HG03159 (cell line): ENCODE measurements around the gene TMEM201.

Experiments
- ATAC-seq: cut with Tn5 transposase; IDR thresholded peaks from one replicate; pipeline ENCODE4 v1.9.1; 2021; ENCODE audit warnings: mild to moderate bottlenecking, moderate library complexity; ENCODE audit not compliant: unreplicated experiment

The TMEM201 gene

DNA sequence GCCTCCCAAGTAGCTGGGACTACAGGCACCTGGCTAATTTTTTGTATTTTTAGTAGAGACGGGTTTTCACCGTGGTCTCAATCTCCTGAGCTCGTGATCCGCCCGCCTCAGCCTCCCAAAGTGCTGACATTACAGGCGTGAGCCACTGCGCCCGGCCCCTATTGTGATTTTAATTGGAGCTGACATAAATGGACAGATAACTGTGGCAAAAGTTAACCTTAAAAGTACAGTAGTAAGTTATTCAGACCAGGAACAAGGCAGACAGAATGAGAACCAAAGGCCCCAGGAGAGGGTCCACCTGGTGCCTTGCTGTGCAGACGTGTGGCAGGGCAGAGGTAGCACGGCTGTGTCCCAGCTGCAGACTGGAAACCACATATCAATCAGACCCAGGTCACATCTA is 11.0 kb downstream of the TMEM201 start:
- ATAC-seq: no peak

DNA sequence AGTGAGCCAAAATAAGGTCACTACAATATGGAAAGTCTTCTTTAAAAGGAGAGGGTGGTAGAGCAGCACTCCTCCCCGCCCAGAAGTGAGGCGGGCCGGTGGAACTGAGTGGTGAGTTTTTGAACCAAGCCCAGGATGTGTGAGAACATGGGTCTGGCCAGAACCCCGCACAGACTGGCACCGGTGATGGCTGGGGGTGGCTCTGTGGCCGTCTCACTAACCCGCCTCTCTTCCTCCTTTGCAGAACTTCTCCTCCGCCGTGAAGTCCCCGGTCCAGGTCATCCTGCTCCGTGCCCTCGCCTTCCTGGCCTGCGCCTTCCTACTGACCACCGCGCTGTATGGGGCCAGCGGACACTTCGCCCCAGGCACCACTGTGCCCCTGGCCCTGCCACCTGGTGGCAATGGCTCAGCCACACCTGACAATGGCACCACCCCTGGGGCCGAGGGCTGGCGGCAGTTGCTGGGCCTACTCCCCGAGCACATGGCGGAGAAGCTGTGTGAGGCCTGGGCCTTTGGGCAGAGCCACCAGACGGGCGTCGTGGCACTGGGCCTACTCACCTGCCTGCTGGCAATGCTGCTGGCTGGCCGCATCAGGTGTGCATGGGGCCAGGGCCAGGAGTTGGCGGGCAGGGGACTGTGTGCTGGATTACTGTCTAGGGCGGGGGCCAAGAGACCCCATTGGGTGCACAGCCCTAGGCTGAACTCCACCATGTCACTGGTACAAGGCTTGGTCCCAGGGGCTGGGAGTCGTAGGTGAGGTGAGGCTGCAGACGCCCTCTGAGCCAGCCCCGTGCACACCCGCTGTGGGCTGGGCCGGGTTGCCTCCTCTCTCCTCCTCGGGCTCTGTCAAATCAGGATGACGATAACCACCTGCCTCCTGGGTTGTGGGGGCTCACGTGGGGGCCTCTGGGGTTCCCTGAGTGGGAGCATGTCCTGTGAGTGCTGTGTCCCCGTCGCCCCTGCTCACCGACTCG is 12.4 kb downstream of the TMEM201 start:
- no peak for ATAC-seq

DNA sequence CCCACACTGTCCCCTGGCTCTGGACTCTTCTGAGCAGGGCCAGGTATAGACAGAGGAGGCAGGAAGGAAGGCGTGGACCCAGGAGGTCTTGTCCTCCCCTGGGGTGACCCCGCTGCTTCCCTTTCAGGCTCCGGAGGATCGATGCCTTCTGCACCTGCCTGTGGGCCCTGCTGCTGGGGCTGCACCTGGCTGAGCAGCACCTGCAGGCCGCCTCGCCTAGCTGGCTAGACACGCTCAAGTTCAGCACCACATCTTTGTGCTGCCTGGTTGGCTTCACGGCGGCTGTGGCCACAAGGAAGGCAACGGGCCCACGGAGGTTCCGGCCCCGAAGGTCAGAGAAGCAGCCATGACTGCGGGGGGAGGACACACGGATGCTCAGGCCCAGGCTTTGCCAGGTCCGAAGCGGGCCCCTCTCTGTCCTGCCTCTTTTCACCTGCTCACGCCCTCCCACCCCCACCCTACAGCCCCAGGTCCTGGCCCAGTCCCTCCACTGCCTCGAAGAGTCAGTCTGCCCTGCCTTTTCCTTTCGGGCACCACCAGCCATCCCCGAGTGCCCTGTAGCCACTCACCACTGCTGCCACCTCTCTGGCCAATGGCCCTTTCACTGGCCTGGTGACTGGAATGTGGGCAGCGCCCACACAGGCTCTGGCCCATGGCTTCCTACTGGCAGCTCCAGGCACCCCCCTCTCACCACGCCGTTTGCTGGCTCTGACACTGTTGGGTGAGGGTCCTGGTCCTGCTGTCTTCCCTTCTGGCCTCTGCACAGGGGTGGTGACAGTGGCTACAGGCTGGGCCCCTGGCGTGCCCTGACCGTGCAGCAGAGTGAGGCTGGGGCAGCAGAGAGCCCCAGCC is 13.5 kb downstream of the TMEM201 start:
- ATAC-seq: no peak

DNA sequence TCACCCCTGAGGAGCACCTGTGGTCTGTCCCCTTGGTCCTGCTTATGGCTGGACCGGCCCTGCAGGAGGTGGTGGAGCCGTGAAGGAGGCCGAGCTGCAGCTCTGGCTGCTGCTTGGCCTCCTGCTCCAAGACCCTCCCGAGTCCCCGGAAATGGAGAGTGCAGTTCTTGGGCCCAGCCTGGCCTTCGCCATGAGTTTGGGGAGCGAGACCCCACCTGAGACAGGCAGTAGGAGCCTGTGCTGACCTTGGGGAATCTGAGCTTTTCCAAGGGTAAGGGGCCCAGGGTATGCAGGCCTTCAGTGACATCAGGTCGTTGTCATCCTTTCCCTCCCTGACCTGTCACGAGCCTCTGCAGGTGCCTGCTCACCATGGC is 14.1 kb downstream of the TMEM201 start:
- ATAC-seq: no peak

DNA sequence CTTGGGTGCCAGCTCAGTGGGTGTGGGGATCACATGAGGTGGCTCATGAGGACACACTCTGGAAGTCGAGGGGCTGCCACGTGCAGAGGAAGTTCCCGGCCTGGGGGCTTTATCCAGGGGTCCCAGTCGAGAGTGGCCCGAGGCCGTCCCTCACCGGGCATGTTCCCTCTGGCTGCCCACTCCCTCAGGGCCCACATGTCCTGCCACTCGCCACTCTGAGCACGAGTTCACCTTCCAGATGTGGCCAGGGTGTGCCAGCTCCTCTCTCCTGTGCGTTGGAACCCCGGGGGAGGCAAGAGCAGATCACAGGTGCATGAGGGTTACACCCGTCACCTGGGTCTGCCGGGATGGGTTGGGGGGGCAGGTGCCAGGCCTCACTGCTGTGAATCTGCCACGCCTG is 14.6 kb downstream of the TMEM201 start:
- ATAC-seq: no peak

DNA sequence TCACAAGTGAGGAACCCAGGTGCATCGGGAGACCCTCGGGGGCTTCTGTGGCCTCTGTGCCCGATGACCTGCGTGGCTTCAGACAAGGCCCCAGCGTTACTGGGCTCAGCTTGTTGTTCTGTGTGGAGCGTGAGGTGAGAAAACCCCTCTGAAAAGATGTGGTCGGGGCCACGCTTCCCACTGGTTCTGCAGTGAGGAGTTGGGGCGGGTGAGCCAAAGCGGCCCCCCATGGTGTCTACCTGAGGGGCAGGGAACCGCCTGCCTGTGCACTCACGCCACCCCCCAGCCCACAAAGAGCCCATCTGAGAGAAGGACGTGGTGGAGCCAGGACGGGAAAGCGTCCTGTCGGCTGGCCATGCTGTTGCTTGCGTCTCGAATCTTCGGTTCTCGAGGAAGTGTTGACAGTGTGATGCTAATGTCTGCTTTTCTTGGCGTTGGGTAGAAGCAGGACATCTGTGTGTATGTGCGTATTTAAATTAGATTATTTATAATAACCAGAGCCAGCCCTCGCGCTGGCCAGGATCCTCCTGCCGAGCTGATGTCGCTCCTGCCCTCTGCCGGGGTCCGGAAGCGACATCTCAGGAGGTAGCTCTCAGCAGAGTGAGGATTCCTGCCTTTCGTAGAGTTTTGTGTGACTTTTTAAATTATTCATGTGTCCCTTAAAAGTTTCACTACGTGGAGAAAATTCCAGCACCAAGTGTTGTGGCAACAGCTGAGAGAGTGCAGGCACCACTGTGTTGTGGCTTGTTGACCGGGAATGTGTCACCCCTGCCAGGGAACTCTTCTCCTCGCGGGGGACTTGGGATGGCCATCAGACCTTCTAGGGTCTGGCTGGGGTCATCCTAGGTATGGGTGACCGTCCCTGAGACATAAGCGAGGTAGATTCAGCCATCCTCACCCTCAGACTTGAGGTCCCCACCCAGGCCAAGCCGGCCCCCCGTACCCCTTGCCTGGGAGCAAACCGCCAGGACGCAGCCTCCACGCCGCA is 15.3 kb downstream of the TMEM201 start:
- no peak for ATAC-seq

DNA sequence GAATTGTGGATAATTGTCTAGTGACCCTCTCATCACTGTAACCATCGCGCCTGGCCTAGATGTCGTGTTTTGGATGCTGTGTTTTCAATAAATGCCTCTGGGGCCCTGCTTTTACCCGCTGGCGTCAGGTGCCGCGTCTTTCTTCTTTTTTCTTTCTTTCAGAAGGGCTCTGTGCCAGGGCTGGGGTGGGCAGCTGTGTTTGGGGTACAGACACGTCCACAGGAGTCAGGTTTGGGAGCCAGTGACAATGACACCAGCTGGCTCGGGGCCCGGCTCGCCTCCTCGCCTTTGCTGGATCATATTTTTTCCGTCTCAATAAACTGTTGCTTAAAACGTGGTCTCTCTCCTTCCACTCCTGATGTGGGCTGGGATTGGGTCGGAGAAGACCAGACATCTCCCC is 16.1 kb downstream of the TMEM201 start:
- no peak for ATAC-seq

DNA sequence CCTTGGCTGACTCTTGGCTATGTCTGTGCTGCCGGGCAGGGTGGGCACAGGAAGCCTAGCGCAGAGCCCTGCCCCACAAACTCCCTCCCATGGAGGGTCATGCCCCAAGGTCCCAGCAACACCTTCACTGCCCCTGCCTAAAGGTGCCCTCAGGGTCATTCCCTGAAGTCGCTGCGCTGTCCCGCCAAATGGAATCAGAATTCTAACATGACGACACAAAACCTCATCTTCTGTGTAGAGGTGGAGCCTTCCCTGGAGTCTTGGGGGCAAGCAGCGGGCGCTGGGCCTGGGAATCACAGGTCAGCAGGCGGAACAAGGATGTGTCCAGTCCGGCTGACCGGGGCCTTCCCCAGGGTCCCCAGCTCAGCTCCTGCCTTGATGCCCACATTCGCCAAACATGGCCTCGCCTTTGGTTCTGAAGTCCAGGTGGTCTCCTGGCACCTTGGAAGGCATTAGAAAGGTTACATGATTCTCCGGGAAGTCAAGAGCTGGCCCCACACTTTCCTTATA is 17.3 kb downstream of the TMEM201 start:
- ATAC-seq: no peak

DNA sequence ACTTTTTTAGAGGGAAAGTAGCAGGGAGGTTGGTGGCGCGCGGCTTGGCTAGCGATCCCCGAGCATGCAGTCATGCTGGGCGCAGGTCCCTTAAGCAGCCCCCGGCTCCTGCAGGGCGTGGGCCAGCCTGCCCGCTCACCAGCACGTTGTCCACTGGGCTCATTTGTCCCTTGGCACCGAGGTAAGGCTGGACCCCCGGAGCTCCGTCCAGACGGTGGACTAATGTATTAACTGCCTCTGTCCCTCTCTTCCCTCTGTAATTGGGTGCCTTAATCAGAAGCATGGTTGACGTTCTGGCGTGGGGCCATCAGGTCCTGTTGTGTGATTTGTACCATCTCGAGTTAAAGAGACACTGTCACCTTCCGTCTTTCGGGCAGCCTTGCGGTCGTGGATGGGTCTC is 17.7 kb downstream of the TMEM201 start:
- no peak for ATAC-seq

DNA sequence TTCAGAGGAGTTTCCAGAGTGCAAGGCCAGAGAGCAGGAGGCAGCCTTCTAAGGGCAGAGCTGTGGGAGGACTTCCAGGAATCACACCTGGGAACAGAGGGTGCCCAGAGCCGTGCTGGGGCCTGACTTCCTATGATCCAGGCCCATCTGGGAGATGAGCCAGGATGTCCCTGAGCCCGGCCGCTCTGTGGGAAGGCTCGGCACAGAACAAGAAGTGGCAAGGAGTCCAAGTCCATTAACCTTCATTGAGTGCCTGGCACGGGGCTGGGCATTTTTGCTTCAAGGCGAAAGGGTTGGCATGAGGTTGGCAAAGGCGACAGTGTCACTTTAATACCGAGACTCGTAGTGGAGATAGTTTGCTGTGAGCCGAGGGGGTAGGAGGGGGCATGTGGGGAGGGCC is 18.2 kb downstream of the TMEM201 start:
- ATAC-seq: no peak

DNA sequence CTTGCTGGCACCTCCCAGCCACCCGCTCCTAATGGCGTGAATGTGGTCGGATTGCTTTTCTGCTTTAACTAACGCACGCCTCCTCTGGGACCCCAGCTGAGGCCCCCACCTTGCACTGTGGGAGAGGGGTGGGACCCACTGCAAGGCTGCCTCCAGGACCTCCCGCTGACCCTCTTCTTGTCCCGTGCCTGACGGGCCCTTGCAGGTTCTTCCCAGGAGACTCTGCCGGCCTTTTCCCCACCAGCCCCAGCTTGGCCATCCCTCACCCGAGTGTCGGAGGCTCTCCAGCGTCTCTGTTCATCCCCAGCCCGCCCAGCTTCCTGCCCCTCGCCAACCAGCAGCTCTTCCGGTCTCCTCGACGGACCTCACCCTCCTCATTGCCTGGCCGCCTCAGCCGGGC is 18.6 kb downstream of the TMEM201 start:
- no peak for ATAC-seq

DNA sequence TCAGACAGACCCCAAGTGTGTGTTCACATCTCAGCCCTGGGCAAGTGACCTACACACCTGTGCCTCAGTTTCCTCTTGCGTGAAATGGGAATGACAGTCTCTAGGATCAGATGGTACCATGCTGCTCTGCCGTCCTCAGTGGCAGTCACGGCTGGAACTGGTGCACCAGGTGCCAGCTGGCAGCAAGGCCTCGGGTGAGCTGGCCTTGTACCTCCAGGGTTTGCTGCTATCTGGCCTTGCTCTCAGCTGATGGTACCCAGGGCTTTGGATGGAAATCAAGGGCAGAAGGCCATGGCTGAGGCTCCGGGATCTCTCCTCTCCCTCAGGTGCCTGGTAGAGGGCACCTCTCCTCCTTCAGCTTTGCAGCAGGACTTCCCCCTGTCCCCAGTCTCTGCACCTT is 21.3 kb downstream of the TMEM201 start:
- ATAC-seq: no peak

DNA sequence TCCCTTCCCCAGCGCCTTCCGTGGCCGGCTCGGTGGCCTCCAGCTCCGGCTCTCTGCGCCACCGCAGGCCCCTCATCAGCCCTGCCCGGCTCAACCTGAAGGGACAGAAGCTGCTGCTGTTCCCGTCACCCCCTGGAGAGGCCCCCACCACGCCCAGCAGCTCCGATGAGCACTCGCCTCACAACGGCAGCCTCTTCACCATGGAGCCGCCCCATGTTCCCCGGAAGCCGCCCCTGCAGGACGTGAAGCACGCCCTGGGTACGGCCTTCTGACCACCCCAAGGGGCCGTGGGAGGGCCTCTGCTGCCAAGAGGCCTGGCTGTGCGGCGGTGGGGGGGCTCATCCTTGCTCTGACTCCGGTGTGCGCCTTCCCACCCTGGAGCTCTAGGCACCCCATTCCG is 21.8 kb downstream of the TMEM201 start:
- no peak for ATAC-seq

DNA sequence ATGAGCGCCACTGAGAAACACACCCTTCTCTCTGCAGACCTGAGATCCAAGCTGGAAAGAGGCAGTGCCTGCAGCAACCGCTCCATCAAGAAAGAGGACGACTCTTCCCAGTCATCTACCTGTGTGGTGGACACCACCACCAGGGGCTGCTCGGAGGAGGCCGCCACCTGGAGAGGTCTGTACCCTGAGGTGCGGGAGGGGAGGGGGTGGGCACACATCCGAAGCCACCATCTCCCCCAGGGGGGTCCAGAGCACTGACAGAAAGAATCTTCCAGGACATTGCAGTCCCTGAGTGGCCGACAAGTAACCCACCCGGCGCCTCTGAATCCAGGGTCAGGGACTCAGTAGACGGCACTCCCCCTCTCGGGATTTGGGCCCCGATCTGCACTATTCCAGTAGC is 23.0 kb downstream of the TMEM201 start:
- ATAC-seq: no peak

DNA sequence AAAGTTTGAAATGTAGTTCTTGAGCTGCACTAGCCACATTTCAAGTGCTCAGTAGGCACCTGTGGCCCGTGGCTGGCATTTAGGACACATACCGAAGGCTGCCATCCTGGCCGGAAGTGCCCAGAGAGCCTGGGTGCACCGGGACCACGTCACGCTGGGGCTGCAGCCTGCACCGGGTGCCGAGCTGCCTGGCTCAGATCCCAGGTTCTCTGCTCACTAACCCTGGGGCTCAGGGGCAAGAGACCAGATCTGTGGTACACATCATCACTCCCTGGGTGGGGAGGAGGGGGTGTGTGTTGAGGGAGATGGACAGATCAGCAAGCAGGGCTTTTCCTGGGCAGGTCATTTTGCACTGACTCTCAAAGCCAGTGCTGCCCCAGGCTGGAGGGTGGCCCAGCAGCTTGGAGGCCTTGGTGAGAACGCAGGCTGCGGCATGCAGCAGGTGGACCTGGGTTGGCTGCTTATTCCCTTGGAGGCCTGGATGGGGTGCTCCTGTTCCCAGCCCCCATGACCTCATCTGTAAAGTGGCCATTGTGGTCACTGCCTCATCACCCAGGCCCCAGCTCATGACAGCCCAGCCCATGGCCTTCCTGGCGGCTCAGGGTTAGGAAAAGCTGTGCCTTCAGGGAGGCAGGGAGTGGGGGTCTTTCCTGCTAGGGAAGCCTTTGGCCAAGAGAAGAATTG is 23.6 kb downstream of the TMEM201 start:
- no peak for ATAC-seq

DNA sequence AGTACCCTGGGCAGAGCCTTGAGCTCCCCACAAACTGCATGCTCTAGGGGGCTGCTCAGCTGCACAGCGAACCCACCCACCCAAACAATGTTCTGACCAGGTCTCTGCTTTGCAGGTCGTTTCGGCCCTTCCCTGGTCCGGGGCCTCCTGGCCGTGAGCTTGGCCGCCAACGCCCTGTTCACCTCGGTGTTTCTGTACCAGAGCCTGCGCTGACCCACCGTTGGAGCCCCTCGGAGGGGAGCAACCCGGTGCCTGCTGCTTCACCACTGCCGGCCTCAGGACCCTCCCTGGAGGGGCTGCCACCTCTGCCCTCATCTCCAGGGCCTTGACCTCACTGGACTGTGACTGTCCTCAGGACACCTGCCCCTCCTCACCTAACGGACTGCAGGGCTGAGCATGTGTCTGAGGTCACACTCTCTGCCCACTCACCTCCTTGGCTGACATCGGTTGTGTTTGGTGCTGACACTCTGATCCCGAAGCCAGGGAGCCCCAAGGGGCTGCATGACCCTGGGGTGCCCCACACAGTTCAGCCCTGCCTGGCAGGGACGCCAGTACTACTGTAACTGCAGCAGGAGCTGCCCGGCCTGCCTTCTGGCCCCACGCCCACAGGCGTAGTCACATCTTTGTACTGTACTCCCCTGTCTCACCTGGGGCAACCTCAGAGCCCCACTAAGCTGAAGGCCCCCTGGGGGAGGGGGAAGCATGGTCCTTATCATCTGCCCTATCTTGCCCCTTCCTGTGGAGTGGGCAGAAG is 24.3 kb downstream of the TMEM201 start:
- no peak for ATAC-seq

DNA sequence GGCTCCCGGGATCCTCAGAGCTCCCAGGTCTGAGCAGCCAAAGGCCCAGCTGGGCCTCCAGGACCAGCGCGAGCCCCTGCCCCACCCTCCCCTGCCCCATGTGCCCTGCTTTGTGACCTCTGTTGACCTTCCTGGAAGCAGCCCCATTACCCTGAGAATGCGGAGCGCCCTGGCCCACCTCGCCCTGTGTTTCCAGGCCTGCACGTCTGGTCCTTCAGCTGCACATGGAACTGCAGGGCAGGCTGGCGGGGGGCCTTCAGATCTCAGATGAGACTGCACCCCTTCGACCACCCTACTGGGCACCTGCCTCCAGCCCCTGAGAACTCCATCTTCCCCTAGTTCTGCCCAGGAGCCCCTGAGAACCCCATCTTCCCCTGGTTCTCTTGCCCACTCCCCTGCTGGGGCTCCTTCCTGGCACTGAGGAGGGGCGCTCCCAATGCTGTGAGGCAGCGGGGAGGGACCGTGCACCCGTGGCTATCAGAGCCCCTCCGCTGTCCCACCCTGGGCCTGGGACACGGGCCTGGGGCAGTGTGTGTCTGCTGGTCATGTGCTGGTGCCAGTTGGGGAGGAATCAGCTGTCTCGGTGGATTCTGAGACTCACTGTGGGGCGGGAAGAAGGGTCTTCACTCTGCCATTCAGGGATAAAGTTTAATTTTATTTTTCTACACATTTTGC is 25.1 kb downstream of the TMEM201 start:
- no peak for ATAC-seq

DNA sequence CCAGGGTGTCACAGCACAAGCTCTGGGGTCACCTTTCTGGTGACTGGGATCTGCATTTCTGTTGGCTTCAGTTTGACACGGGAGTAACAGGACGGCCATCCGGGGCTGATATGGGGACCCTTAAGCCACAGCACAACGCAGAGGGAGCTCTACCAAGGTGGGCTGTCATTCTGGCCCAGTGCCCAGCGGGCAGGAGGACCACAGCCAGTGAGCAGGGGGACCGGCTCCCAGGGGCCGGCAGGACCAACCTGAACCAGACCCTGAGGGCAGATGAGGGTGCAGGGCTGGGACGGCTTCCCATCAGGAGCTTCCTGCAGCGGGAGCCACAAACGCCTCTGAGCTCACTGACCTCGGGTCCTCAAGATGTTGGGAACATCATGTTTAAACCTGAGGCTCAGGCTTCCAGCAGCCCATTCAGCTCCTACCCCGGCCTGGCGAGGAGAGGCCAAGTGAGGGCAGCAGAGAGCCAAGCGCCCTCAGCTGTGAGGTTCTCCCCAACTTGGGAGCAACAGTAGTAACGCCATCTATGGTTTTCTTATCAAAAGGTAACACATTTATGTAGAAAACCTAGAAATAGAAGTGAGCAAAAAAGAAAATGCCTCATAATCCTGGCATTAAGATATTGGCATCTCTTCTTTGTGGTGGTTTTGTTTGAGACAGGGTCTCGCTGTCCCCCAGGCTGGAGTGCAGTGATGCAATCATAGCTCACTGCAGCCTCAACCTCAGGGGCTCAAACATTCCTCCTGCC is 26.8 kb downstream of the TMEM201 start:
- ATAC-seq: no peak
